Neural cell (in vitro differentiated cells): ENCODE measurements around the gene GPR62. TPM values are rescaled to one million over a fixed set of nuclear protein-coding genes. Genes with fewer than 3 reads are reported as not detected.
A peak's percentile ranks its signal among the peaks of the same experiment; 100 is the strongest.

ENCODE experiments used
- H2AFZ ChIP-seq: fragments of 200-600, 300-800 bp; sonication (generic), shearing (Covaris generic); 2 replicates; pipeline ENCODE4 v1.6.0; 2014; ENCODE audit warnings: low read depth, mild to moderate bottlenecking, antibody characterized with exemption, low read length, moderate library complexity
- H3F3A ChIP-seq: fragments of 200-600 bp; shearing (Covaris generic); 2 replicates; pipeline ENCODE4 v1.6.1; 2016; ENCODE audit warnings: mild to moderate bottlenecking, moderate library complexity, mixed read lengths, antibody characterized with exemption, low read length; ENCODE audit not compliant: insufficient read depth, poor library complexity, severe bottlenecking
- H3K27ac ChIP-seq: fragments of 200-600, 300-800 bp; sonication (generic), shearing (Covaris generic); 2 replicates; pipeline ENCODE4 v1.5.1; 2014; ENCODE audit warnings: mild to moderate bottlenecking, low read length, moderate library complexity
- H3K27me3 ChIP-seq: fragments of 300-800, 200-600 bp; sonication (generic), shearing (Covaris generic); 2 replicates; pipeline ENCODE4 v1.6.0; 2014; ENCODE audit warnings: mild to moderate bottlenecking, low read depth, low read length, moderate library complexity; ENCODE audit not compliant: insufficient read depth
- H3K36me3 ChIP-seq: fragments of 300-800, 200-600 bp; sonication (generic), shearing (Covaris generic); 2 replicates; pipeline ENCODE4 v1.5.1; 2014; ENCODE audit warnings: mild to moderate bottlenecking, antibody characterized with exemption, low read length, moderate library complexity; ENCODE audit not compliant: insufficient read depth
- H3K4me2 ChIP-seq: fragments of 300-800, 200-600 bp; sonication (generic), shearing (Covaris generic); 2 replicates; pipeline ENCODE4 v1.6.0; 2014; ENCODE audit warnings: mild to moderate bottlenecking, low read length
- H3K4me3 ChIP-seq: fragments of 300-800, 200-600 bp; sonication (generic), shearing (Covaris generic); 2 replicates; pipeline ENCODE4 v1.5.1; 2014; ENCODE audit warnings: mild to moderate bottlenecking, low read length, moderate library complexity
- H3K79me2 ChIP-seq: fragments of 200-600 bp; shearing (Covaris generic); replicated peaks from 2 replicates; pipeline ENCODE4 v1.6.0; 2014; ENCODE audit warnings: mild to moderate bottlenecking, low read length, moderate library complexity; ENCODE audit not compliant: insufficient read depth
- H3K9ac ChIP-seq: fragments of 300-800, 200-600 bp; sonication (generic), shearing (Covaris generic); 2 replicates; pipeline ENCODE4 v1.6.1; 2016; ENCODE audit warnings: mild to moderate bottlenecking, low read length, mixed read lengths
- H3K9me2 ChIP-seq: fragments of 200-600 bp; shearing (Covaris generic); 2 replicates; pipeline ENCODE4 v1.6.1; 2016; ENCODE audit warnings: mild to moderate bottlenecking, low read length, mixed read lengths; ENCODE audit not compliant: insufficient read depth
- H3K9me3 ChIP-seq: fragments of 200-600, 300-800 bp; sonication (generic), shearing (Covaris generic); 2 replicates; pipeline ENCODE4 v1.6.1; 2016; ENCODE audit warnings: mild to moderate bottlenecking, mixed run types, low read length, moderate library complexity, mixed read lengths
- H4K20me1 ChIP-seq: fragments of 200-600 bp; shearing (Covaris generic); 2 replicates; pipeline ENCODE4 v1.6.1; 2016; ENCODE audit warnings: mild to moderate bottlenecking, mixed run types; ENCODE audit not compliant: insufficient read depth
- EP300 ChIP-seq: fragments of 450-650 bp; conservative IDR thresholded peaks from 2 replicates; pipeline ENCODE4 v1.6.1; 2014; ENCODE audit warnings: antibody characterized with exemption, mild to moderate bottlenecking, moderate library complexity; ENCODE audit not compliant: poor library complexity, severe bottlenecking
- EZH2 ChIP-seq: fragments of 200-600, 300-800 bp; shearing (Covaris generic), sonication (generic); IDR thresholded peaks from 2 replicates; pipeline ENCODE4 v1.6.1; 2014; ENCODE audit warnings: antibody characterized with exemption, low read length, borderline replicate concordance, mild to moderate bottlenecking; ENCODE audit not compliant: insufficient read depth, poor library complexity, severe bottlenecking
- MXI1 ChIP-seq: fragments of 450-650 bp; conservative IDR thresholded peaks from 2 replicates; pipeline ENCODE4 v1.6.1; 2014; ENCODE audit warnings: antibody characterized with exemption, mild to moderate bottlenecking; ENCODE audit not compliant: poor library complexity, severe bottlenecking
- POLR2AphosphoS5 ChIP-seq: IDR thresholded peaks from 2 replicates; pipeline ENCODE4 v1.6.1; 2012
- RAD21 ChIP-seq: fragments of 450-650 bp; conservative IDR thresholded peaks from 2 replicates; pipeline ENCODE4 v1.6.1; 2014; ENCODE audit warnings: antibody characterized with exemption, mild to moderate bottlenecking, moderate library complexity
- SMC3 ChIP-seq: fragments of 450-650 bp; conservative IDR thresholded peaks from 2 replicates; pipeline ENCODE4 v1.6.1; 2014; ENCODE audit warnings: antibody characterized with exemption, mild to moderate bottlenecking, moderate library complexity; ENCODE audit not compliant: poor library complexity
- TAF1 ChIP-seq: IDR thresholded peaks from 2 replicates; pipeline ENCODE4 v1.6.1; 2012; ENCODE audit warnings: low read depth
- polyA plus RNA-seq: library from polyadenylated mRNA; depleted of rRNA; stranded (reverse); fragments of >200 nt; gene quantifications from 2 replicates; pipeline ENCODE4 v1.2.3, GENCODE V29; 2014
- TF ChIP-seq, protein P1 (sequence below): fragments of 450-650 bp; IDR thresholded peaks from 2 replicates; pipeline ENCODE4 v1.5.1; 2014; ENCODE audit warnings: antibody characterized with exemption, mild to moderate bottlenecking, moderate library complexity; ENCODE audit not compliant: poor library complexity, severe bottlenecking
- TF ChIP-seq, protein P2 (sequence below): IDR thresholded peaks from 2 replicates; pipeline ENCODE4 v1.6.1; 2012; ENCODE audit warnings: borderline replicate concordance

Gene GPR62
- polyA plus RNA-seq, 1 donor from 2014 or later: not detected

DNA sequence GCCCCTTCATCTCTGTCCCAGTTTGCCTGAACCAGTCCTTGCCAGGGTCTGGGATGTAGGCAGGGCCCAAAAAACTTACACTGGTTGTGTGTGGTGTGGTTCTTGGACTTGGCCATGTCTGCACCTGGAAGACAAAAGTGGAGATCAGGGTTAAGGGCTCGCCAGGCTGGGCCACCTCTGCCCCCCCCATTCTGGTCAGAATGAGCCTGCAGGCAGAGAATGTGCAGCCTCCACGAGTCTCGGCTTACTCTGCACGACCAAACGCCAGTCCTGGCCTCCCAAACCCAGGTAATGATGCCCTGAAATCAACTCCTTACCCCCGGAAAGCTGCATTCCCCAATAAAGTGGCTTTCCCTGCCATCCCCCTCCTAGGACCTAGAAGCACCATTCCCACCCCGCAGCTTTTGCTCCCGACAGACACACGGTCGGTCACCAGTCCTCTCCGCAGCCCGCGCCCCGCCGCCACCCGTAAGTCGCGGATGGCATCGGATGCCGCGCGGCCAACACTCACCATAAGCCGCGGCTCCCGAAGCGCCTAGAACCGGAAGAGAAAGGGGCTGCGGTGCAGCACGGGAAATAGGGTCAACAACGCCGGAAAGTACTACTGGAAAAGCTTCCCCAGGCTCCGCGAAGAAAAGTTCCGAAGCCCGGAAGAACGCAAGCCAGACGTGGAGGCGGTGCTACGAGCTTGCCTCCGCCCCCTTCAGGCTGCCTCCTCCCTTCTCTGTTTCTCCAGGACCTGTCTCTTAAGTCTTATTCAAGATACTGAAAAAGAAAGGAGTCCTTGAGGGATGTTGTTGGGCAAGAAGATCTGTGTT is 40.4 kb downstream of the GPR62 start, which contains the start of gene RPL29:
RPL29 (minus strand) TSS at position 550 of the 818 bp plus-strand sequence; CDS start at position 116, 434 bp downstream.
- H3K9ac ChIP-seq: peak within 1 kb of the TSS; percentile 84
- peaks cover 9% of the 10 kb centered on the region for H3K79me2 ChIP-seq
- H3K36me3 ChIP-seq: peaks cover 5% of the 10 kb centered on the region
- no peaks in the 10 kb centered on the region for H3F3A ChIP-seq
- no peaks in the 10 kb centered on the region for H4K20me1 ChIP-seq
- peak within 1 kb of the TSS; percentile 81 for H2AFZ ChIP-seq
- H3K4me3 ChIP-seq: peak within 1 kb of the TSS; percentile 77
- peak within 1 kb of the TSS; percentile 95 for H3K4me2 ChIP-seq
- H3K27me3 ChIP-seq: no peaks in the 10 kb centered on the region
- no peaks in the 10 kb centered on the region for H3K9me3 ChIP-seq
- TF ChIP-seq SMC3 (peak; percentile 53), RAD21 (peak; percentile 30), EP300 (peak; percentile 84), POLR2AphosphoS5 (peak; percentile 97), TAF1 (peak; percentile 97), EZH2 (no peak), MXI1 (peak; percentile 92)
- TF ChIP-seq, protein P1, sequence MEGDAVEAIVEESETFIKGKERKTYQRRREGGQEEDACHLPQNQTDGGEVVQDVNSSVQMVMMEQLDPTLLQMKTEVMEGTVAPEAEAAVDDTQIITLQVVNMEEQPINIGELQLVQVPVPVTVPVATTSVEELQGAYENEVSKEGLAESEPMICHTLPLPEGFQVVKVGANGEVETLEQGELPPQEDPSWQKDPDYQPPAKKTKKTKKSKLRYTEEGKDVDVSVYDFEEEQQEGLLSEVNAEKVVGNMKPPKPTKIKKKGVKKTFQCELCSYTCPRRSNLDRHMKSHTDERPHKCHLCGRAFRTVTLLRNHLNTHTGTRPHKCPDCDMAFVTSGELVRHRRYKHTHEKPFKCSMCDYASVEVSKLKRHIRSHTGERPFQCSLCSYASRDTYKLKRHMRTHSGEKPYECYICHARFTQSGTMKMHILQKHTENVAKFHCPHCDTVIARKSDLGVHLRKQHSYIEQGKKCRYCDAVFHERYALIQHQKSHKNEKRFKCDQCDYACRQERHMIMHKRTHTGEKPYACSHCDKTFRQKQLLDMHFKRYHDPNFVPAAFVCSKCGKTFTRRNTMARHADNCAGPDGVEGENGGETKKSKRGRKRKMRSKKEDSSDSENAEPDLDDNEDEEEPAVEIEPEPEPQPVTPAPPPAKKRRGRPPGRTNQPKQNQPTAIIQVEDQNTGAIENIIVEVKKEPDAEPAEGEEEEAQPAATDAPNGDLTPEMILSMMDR: peak; percentile 45
- TF ChIP-seq, protein P2, sequence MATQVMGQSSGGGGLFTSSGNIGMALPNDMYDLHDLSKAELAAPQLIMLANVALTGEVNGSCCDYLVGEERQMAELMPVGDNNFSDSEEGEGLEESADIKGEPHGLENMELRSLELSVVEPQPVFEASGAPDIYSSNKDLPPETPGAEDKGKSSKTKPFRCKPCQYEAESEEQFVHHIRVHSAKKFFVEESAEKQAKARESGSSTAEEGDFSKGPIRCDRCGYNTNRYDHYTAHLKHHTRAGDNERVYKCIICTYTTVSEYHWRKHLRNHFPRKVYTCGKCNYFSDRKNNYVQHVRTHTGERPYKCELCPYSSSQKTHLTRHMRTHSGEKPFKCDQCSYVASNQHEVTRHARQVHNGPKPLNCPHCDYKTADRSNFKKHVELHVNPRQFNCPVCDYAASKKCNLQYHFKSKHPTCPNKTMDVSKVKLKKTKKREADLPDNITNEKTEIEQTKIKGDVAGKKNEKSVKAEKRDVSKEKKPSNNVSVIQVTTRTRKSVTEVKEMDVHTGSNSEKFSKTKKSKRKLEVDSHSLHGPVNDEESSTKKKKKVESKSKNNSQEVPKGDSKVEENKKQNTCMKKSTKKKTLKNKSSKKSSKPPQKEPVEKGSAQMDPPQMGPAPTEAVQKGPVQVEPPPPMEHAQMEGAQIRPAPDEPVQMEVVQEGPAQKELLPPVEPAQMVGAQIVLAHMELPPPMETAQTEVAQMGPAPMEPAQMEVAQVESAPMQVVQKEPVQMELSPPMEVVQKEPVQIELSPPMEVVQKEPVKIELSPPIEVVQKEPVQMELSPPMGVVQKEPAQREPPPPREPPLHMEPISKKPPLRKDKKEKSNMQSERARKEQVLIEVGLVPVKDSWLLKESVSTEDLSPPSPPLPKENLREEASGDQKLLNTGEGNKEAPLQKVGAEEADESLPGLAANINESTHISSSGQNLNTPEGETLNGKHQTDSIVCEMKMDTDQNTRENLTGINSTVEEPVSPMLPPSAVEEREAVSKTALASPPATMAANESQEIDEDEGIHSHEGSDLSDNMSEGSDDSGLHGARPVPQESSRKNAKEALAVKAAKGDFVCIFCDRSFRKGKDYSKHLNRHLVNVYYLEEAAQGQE: peak; percentile 98
- H3K9me2 ChIP-seq: no peaks in the 10 kb centered on the region
- H3K27ac ChIP-seq: peak within 1 kb of the TSS; percentile 87

DNA sequence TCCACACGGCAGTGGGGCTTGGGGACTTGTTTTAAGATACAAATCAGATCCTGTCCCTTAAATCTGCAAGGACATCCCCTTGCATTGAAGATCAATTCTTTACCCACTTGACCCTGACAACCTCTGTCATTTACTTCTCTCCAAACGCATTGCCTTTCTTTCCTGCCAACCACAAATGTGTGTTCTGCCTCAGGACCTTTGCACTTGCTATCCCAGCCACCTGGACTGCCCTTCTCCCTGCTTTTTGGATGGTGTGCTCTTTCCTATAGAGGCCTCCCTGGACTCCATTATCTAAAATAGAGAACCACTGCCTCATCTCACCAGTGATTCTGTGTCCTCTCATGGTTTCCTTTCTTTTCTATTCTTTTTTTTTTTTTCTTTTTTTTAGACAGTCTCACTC is 42.0 kb downstream of the GPR62 start:
- no peak overlapping the region for H3K4me2 ChIP-seq
- no peak overlapping the region for H2AFZ ChIP-seq
- peaks cover 5% of the 10 kb centered on the region for H3K36me3 ChIP-seq
- H3F3A ChIP-seq: no peaks in the 10 kb centered on the region
- H3K4me3 ChIP-seq: no peak overlapping the region
- H3K27ac ChIP-seq: no peak overlapping the region
- H3K79me2 ChIP-seq: peaks cover 9% of the 10 kb centered on the region
- H4K20me1 ChIP-seq: no peaks in the 10 kb centered on the region
- no peak overlapping the region for H3K9ac ChIP-seq
- no peaks in the 10 kb centered on the region for H3K9me2 ChIP-seq
- H3K9me3 ChIP-seq: no peaks in the 10 kb centered on the region
- H3K27me3 ChIP-seq: no peaks in the 10 kb centered on the region
- TF ChIP-seq, protein P2: no peak
- TF ChIP-seq EZH2 (no peak), RAD21 (no peak), POLR2AphosphoS5 (no peak)
